HG03196 (cell line): ENCODE data around the gene RNU5D-1.

Experiments
- ATAC-seq: cut with Tn5 transposase; IDR thresholded peaks from one replicate; pipeline ENCODE4 v1.9.1; 2021; ENCODE audit not compliant: unreplicated experiment

RNU5D-1 gene

GRCh38 chr1:44733365-44733764 is 2.4 kb upstream of the RNU5D-1 start:
- no peak for ATAC-seq

GRCh38 chr1:44724955-44725698 is 5.8 kb downstream of the RNU5D-1 start:
- no peak for ATAC-seq

GRCh38 chr1:44724296-44724954 is 6.5 kb downstream of the RNU5D-1 start:
- ATAC-seq = no peak

- ATAC-seq = no peak
Observed at GRCh38 chr1:44723496-44724295, 7.3 kb downstream of the RNU5D-1 start.

- no peak for ATAC-seq
Observed at GRCh38 chr1:44723064-44723463, 7.9 kb downstream of the RNU5D-1 start.

GRCh38 chr1:44721485-44722361 is 9.2 kb downstream of the RNU5D-1 start:
- peak; percentile 57 for ATAC-seq

- ATAC-seq = no peak
Observed at GRCh38 chr1:44720281-44720680, 10.7 kb downstream of the RNU5D-1 start.

GRCh38 chr1:44719318-44719717 is 11.7 kb downstream of the RNU5D-1 start:
- no peak for ATAC-seq

- ATAC-seq = no peak
Observed at GRCh38 chr1:44718091-44718490, 12.9 kb downstream of the RNU5D-1 start.

- ATAC-seq = no peak
Observed at GRCh38 chr1:44717653-44718052, 13.3 kb downstream of the RNU5D-1 start.

GRCh38 chr1:44717156-44717555 is 13.8 kb downstream of the RNU5D-1 start:
- ATAC-seq = no peak

- ATAC-seq = peak; percentile 45
Observed at GRCh38 chr1:44714944-44715571, 15.9 kb downstream of the RNU5D-1 start.

- no peak for ATAC-seq
Observed at GRCh38 chr1:44714532-44714931, 16.4 kb downstream of the RNU5D-1 start.

GRCh38 chr1:44713321-44713781 is 17.6 kb downstream of the RNU5D-1 start:
- ATAC-seq = no peak

GRCh38 chr1:44707959-44708831 is 22.8 kb downstream of the RNU5D-1 start:
- no peak for ATAC-seq

GRCh38 chr1:44707112-44707881 is 23.7 kb downstream of the RNU5D-1 start:
- no peak for ATAC-seq

GRCh38 chr1:44705938-44706337 is 25.0 kb downstream of the RNU5D-1 start:
- no peak for ATAC-seq

GRCh38 chr1:44705470-44705869 is 25.5 kb downstream of the RNU5D-1 start:
- ATAC-seq = no peak
